Caco-2 (cell line): ENCODE results near the gene IGSF21. TPM values are rescaled to one million over a fixed set of nuclear protein-coding genes. Genes with fewer than 3 reads are reported as not detected.

ENCODE experiments used
- BruUV-seq: library from RNA; stranded (reverse); fragments of 400-500 nt; replicated peaks from 2 replicates; lab custom pipeline; 2021; lab: Mats Ljungman, UMichigan
- CTCF ChIA-PET: fragments of 300-600 bp; sonication (Branson Sonifier 250); formaldehyde crosslinking; loops from one replicate; lab custom pipeline; 2022; ENCODE audit warnings: antibody characterized with exemption; lab: Charles Lee
- POLR2A ChIA-PET: fragments of 300-600 bp; sonication (Branson Sonifier 250); formaldehyde crosslinking; loops from one replicate; lab custom pipeline; 2022; ENCODE audit warnings: antibody characterized with exemption; lab: Charles Lee
- DNase-seq, 2 experiments: peaks; one replicate each; pipeline versions ENCODE4 v3.0.0 to v3.0.0-alpha.2; 2020 to 2022
- H3K27me3 ChIP-seq: replicated peaks from 2 replicates; pipeline ENCODE4 v1.6.0; 2011; ENCODE audit warnings: low read length; ENCODE audit not compliant: control insufficient read depth, insufficient read depth
- H3K36me3 ChIP-seq: 2 replicates; pipeline ENCODE4 v1.5.1; 2011; ENCODE audit warnings: low read length; ENCODE audit not compliant: control insufficient read depth, insufficient read depth
- H3K4me1 ChIP-seq: fragments of 250-450 bp; sonication (Bioruptor Pico); 2 replicates; pipeline ENCODE4 v1.5.1; 2020; ENCODE audit warnings: mild to moderate bottlenecking
- H3K4me3 ChIP-seq: 2 replicates; pipeline ENCODE4 v1.5.1; 2011; ENCODE audit warnings: low read depth, mild to moderate bottlenecking, control low read depth, low read length
- H3K9me3 ChIP-seq: fragments of 250-450 bp; sonication (Bioruptor Pico); 2 replicates; pipeline ENCODE4 v1.5.1; 2020; ENCODE audit warnings: mild to moderate bottlenecking, moderate library complexity
- H3K27ac Mint-ChIP-seq: one replicate; pipeline ENCODE4 v1.8.0; 2022; ENCODE audit warnings: mixed read lengths; ENCODE audit not compliant: unreplicated experiment
- H3K27me3 Mint-ChIP-seq: one replicate; pipeline ENCODE4 v1.8.0; 2022; ENCODE audit warnings: mixed read lengths; ENCODE audit not compliant: insufficient read depth, unreplicated experiment
- H3K36me3 Mint-ChIP-seq: one replicate; pipeline ENCODE4 v1.8.0; 2022; ENCODE audit warnings: mild to moderate bottlenecking, mixed read lengths; ENCODE audit not compliant: insufficient read depth, unreplicated experiment
- H3K4me1 Mint-ChIP-seq: one replicate; pipeline ENCODE4 v1.8.0; 2022; ENCODE audit warnings: low read depth, mixed read lengths; ENCODE audit not compliant: unreplicated experiment
- H3K4me3 Mint-ChIP-seq: one replicate; pipeline ENCODE4 v1.8.0; 2022; ENCODE audit warnings: mild to moderate bottlenecking, moderate library complexity, mixed read lengths; ENCODE audit not compliant: unreplicated experiment
- H3K9me3 Mint-ChIP-seq: one replicate; pipeline ENCODE4 v1.8.0; 2022; ENCODE audit warnings: mixed read lengths; ENCODE audit not compliant: unreplicated experiment
- CTCF ChIP-seq, 2 experiments: fragments of 200-600 bp in 1 of 2; IDR thresholded peaks; 1 replicate in 1 of 2; 2 replicates in 1 of 2; pipeline versions ENCODE4 v1.5.1 to v1.8.0; 2011 to 2022; ENCODE audit warnings: antibody characterized with exemption in 1 of 2, control low read depth in 1 of 2, inconsistent platforms in 1 of 2, low read depth in 1 of 2, low read length in 1 of 2, mild to moderate bottlenecking in 1 of 2, moderate library complexity in 1 of 2; ENCODE audit not compliant: insufficient read depth in 1 of 2, severe bottlenecking in 1 of 2, unreplicated experiment in 1 of 2
- intact Hi-C: fragments of 100-400 bp; cut with micrococcal nuclease; formaldehyde crosslinking; loops from one replicate; pipeline ENCODE4 v1.10.0; 2022; ENCODE audit not compliant: unreplicated experiment
- total RNA-seq: library from RNA; stranded (reverse); gene quantifications from 2 replicates; pipeline ENCODE4 v1.2.3, GENCODE V29; 2022

The IGSF21 gene
- total RNA-seq, 1 experiment from 2014 or later: not detected

DNA sequence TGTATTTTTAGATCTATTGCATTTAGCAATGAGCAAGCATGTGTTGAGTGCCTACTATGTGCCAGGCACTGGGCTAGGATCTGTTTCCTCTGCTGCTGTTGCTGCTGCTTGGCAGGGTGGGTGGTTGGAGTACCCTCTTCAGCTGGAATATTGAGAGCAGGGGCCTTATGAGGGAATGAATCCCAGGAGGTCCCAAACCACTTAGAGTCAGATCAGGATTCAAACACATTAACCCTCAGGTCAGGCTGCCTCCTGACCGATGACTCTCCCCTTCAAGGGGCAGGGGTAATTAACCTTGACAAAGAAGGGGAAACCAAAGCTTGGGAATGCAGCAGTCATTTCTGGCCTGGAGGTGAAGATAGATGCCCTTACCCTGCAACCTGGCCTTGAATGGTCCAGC, 138.0 kb downstream of the IGSF21 start:
- POLR2A ChIA-PET: no interaction called here
- no TSS peak for BruUV-seq
- no peaks in the 10 kb centered on the region for H3K36me3 Mint-ChIP-seq
- TF ChIP-seq CTCF (IDR thresholded peaks at IDR 0.05; ENCODE audit: insufficient read depth in 1 of 2, low read depth in 1 of 2, low read length in 1 of 2, severe bottlenecking in 1 of 2, unreplicated experiment in 1 of 2): no peak
- no peak overlapping the region for H3K4me3 ChIP-seq
- H3K4me1 Mint-ChIP-seq: no peaks in the 10 kb centered on the region
- peaks cover 7% of the 10 kb centered on the region for H3K27me3 Mint-ChIP-seq
- CTCF ChIA-PET: no interaction called here
- H3K4me3 Mint-ChIP-seq: no peak overlapping the region
- no peaks in the 10 kb centered on the region for H3K27me3 ChIP-seq
- H3K27ac Mint-ChIP-seq: no peak overlapping the region
- intact Hi-C loops: no loop called here
- no peaks in the 10 kb centered on the region for H3K9me3 ChIP-seq
- no peaks in the 10 kb centered on the region for H3K4me1 ChIP-seq
- H3K9me3 Mint-ChIP-seq: no peaks in the 10 kb centered on the region
- no peak for DNase-seq
- no peaks in the 10 kb centered on the region for H3K36me3 ChIP-seq

GRCh38 chr1:18246543-18246942, 138.9 kb downstream of the IGSF21 start:
- intact Hi-C loops: no loop called here
- no peaks in the 10 kb centered on the region for H3K27me3 ChIP-seq
- Mint-ChIP-seq H3K27me3 (peaks cover 15% of the 10 kb centered on the region), H3K4me1 (no peaks in the 10 kb centered on the region), H3K4me3 (no peak overlapping the region), H3K36me3 (no peaks in the 10 kb centered on the region), H3K27ac (no peak overlapping the region), H3K9me3 (no peaks in the 10 kb centered on the region)
- no peak overlapping the region for H3K4me3 ChIP-seq
- H3K36me3 ChIP-seq: no peaks in the 10 kb centered on the region
- BruUV-seq: no TSS peak
- POLR2A ChIA-PET: no interaction called here
- DNase-seq: no peak
- H3K4me1 ChIP-seq: no peaks in the 10 kb centered on the region
- no peaks in the 10 kb centered on the region for H3K9me3 ChIP-seq
- no peak for TF ChIP-seq CTCF (IDR thresholded peaks at IDR 0.05; ENCODE audit: insufficient read depth in 1 of 2, low read depth in 1 of 2, low read length in 1 of 2, severe bottlenecking in 1 of 2, unreplicated experiment in 1 of 2)
- CTCF ChIA-PET: no interaction called here

DNA sequence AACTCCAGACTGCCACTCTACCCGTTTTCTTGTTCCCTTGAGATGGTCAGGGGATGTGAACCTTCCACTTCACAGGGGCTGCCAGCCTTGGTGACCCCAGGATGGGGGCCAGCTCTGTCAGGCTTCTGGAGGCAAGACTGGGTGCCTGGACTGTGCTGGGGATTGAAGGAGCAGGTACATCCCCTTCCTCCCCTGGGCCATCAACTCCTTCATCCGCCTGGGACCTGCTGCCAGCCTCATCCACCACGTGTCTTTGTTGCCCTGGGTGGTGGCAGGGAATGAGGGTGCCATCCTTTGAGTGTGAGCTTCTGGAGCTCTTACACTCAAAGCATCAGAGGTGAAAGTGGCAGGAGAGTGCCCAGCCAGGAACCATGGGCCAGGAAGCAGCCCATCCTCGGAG, 139.6 kb downstream of the IGSF21 start:
- BruUV-seq: no TSS peak
- no peak overlapping the region for H3K4me3 ChIP-seq
- Mint-ChIP-seq H3K9me3 (no peaks in the 10 kb centered on the region), H3K27me3 (peaks cover 16% of the 10 kb centered on the region), H3K4me1 (no peaks in the 10 kb centered on the region), H3K27ac (no peak overlapping the region), H3K4me3 (no peak overlapping the region), H3K36me3 (no peaks in the 10 kb centered on the region)
- no peaks in the 10 kb centered on the region for H3K9me3 ChIP-seq
- no peaks in the 10 kb centered on the region for H3K36me3 ChIP-seq
- DNase-seq: no peak
- ChIA-PET CTCF (interaction anchor here (0.8 kb wide), 1 partner anchor 12 kb away, joined by 3 read pairs; no protein-coding TSS in a partner anchor), POLR2A (no interaction called here)
- TF ChIP-seq CTCF (IDR thresholded peaks at IDR 0.05; ENCODE audit: insufficient read depth in 1 of 2, low read depth in 1 of 2, low read length in 1 of 2, severe bottlenecking in 1 of 2, unreplicated experiment in 1 of 2): no peak
- H3K4me1 ChIP-seq: no peaks in the 10 kb centered on the region
- no peaks in the 10 kb centered on the region for H3K27me3 ChIP-seq
- intact Hi-C loops: no loop called here
